GM19328 (cell line): Measurements from ENCODE around the gene PIGL.
A peak's percentile ranks its signal among the peaks of the same experiment; 100 is the strongest.
"Not testable (repeated sequence)": the region's sequence is repeated elsewhere in the genome, so short reads cannot be mapped to it uniquely, and the experiment has no call there.

Experiments
- ATAC-seq: cut with Tn5 transposase; IDR thresholded peaks from one replicate; pipeline ENCODE4 v1.9.1; 2021; ENCODE audit warnings: mild to moderate bottlenecking, moderate library complexity; ENCODE audit not compliant: unreplicated experiment

Gene PIGL

GRCh38 chr17:16217002-16217635 lies at the start of gene PIGL:
TSS of gene PIGL (plus strand) at chr17:16217210. CDS start at chr17:16217227, 17 bp downstream.
- no peak for ATAC-seq

GRCh38 chr17:16171613-16172012 lies 45.4 kb upstream of the PIGL start:
- ATAC-seq: no peak

GRCh38 chr17:16178836-16179235 lies 38.2 kb upstream of the PIGL start:
- no peak for ATAC-seq

- no peak for ATAC-seq
Measured at GRCh38 chr17:16181581-16181980, 35.4 kb upstream of the PIGL start.

GRCh38 chr17:16187642-16188041 lies 29.4 kb upstream of the PIGL start:
- no peak for ATAC-seq

DNA sequence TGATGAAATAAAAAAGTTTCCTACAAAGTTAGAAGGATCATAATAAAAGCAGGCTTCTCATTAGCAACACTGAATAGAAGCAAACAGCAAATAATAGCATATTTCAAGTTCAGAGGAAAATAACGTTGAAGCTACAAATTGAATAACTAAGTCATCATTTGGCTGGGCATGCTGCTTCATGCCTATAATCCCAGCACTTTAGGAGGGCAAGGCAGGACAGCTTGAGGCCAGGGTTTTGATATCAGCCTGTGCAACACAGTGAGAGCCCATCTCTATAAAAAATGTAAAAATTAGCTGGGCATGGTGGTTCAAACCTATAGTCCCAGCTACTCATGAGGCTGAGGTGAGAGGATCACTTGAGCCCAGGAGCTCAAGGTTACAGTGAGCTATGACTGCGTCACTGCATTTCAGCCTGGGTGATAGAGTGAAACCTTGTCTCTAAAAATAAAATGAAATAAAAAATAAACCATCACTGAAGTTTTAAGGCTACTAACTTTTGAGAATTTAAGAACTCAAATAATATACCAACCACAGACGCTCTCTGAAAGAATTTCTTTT lies 27.1 kb upstream of the PIGL start:
- ATAC-seq: no peak

DNA sequence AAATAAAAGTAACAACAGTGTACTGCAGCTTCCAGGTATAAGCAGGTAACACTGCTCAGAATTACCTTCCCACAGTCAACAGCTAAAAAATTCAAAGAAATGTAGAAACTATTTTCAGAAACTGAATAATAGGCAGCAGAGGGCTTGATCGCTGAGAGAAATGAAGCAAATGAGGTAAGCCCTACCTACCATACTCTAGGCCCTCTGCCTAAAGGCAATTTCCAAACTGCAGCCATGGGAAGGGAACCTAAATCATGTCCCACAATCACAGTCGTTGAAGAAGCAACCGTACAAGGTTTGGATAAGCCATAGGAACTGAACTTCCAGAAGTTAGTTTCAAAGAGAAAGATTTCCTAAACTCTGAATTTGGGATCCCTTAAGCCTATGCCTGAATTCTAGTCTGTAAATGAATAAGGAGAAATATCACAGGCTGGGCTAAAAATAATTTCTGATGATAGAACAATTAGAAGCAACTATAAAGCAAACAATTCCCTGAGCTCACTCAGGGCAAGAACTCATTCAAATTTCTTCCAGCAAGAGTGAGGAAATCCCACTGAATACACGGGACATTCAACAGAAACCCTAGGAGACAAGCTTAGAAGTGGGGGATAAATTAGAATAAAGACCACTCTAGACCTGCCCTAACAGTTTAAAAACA lies 26.2 kb upstream of the PIGL start:
- no peak for ATAC-seq

GRCh38 chr17:16191604-16192003 lies 25.4 kb upstream of the PIGL start:
- ATAC-seq: no peak

DNA sequence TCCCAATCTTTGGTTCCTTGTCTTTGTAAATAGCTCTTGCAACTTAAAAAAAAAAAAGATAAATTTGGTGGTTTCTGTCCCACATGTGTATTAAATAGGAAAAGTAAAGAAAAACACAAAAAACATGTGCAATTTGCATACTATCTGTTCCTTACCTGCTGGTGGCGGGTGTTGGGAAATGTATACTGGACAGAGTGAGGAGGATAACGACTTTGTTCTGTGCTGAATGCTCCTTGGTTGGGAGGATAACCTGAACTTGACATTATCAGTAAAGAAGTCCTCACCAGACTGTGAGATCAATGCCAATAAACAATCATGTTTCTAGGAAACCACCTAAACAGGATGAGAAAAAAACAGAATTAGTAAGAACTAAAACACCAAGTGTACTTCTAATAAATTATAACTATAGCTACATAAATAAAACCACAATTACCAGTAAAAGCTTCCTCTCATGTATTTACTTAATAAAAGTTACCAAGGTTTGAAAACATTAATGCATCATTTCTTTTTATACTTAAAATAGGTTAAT lies 22.6 kb upstream of the PIGL start:
- ATAC-seq: not testable (repeated sequence)

DNA sequence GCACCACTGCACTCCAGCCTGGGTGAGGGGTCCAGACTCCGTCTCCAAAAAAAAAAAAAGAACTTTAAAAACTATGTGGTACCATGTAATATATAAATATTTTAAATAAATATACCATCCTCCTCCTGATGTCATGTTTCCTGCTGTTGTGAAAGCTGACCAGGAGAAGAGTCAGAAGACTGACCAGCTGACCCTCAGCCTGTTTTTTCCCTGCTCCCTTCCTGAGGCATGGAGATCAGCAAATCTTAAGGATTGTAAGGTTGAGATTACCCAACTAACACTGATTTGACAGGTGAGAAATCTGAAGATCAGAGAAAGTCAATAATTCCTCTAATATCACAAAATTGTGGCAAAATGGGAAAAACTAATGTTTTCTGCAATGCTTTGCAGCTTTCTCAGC lies 19.7 kb upstream of the PIGL start:
- ATAC-seq: no peak

GRCh38 chr17:16199093-16199492 lies 17.9 kb upstream of the PIGL start:
- no peak for ATAC-seq

DNA sequence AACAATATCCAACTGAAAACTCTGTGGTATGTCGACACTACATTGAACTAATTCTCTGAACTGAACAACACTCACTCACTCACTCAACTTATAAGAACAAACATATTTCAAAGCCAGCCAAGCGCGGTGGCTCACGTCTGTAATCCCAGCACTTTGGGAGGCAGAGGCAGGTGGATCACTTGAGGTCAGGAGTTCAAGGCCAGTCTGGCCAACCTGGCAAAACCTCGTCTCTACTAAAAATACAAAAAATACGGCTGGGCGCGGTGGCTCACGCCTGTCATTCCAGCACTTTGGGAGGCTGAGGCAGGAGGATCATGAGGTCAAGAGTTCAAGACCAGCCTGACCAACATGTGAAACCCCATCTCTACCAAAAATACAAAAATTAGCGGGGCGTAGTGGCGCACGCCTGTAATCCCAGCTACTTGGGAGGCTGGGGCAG lies 15.3 kb upstream of the PIGL start:
- ATAC-seq: not testable (repeated sequence)

- not testable (repeated sequence) for ATAC-seq
Measured at GRCh38 chr17:16202554-16203500, 14.2 kb upstream of the PIGL start.

DNA sequence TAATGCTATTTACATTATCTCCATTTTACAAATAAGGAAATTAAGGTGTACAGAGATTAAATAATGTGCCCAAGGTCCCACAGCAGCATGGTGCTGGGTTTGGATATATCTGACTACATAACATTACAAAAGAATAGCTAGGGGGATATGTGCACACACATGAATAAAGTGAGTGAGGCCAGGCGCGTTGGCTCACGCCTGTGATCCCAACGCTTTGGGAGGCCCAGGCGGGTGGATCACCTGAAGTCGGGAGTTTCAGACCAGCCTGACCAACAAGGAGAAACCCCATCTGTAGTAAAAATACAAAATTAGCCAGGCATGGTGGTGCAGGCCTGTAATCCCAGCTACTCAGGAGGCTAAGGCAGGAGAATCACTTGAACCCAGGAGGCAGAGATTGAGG lies 12.2 kb upstream of the PIGL start:
- ATAC-seq: not testable (repeated sequence)

- ATAC-seq: no peak
Measured at GRCh38 chr17:16211590-16211989, 5.4 kb upstream of the PIGL start.

GRCh38 chr17:16212793-16213192 lies 4.2 kb upstream of the PIGL start:
- no peak for ATAC-seq

GRCh38 chr17:16214190-16215001 lies 2.6 kb upstream of the PIGL start:
- ATAC-seq: no peak

DNA sequence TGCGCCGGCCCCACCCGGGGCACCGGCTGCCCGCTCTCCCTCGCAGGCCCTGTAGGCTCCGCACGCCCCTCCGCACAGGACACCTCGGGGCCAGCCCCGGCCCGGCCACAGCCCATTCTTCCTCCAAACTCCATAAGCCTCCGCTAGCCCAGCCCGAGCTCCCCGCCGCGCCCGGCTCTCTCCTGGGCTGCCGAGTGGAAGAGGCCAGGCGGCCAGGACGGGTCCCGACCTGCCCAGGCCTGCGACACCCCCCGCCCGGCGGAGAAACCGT lies 2.1 kb upstream of the PIGL start:
- peak; percentile 38 for ATAC-seq

DNA sequence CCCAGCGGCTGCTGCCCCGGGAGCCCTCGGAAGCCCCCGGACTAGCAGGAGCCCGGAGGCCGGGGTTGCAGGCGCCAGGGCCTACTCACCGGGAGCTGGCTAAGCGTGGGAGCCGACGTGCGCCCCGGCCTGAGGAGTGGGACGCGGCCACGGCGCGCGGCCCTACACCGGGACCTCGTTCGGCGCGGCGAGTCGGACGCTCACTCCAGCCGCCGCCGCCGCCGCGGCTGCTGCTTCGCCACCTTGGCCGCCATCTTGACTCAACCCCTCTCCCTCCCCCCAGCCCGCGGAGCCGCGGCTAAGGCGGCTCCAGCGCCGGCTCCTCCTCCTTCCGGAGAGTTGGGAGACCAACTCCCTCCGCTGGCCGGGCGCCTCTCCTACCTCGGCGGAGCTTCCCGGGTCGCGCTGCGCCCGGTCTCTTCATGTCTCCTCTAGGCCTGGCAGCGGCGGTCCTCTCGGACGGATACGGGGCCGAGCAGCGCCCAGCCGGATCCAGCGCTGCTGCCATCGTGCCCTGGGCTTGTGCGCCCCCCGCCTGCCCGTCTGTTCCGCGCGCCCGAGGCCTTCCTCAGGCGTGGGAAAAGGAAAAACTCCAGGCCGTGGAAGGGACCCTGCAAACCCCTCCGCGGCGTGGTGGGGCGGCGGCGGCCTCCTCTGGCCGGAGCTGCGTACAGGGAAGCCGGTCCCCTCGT lies 1.6 kb upstream of the PIGL start, which contains the start of gene NCOR1:
Gene NCOR1, minus strand, starts transcription at position 262 of the 692 bp plus-strand sequence. CDS start 20,965 bp downstream, outside the sequence.
- peak; percentile 73 for ATAC-seq

- ATAC-seq: peak; percentile 6
Measured at GRCh38 chr17:16215965-16216316, 1.1 kb upstream of the PIGL start.
